IMR-90 (cell line): ENCODE data around the gene SLC22A7. TPM values are rescaled to one million over a fixed set of nuclear protein-coding genes. Genes with fewer than 3 reads are reported as not detected.

ENCODE experiments used
- ATAC-seq: fragments of 200-7000 bp; cut with Tn5 transposase; 2 replicates; pipeline ENCODE4 v1.9.1; 2020; ENCODE audit warnings: low read depth, mild to moderate bottlenecking, moderate library complexity
- BruUV-seq: library from RNA; stranded (reverse); fragments of 400-500 nt; replicated peaks from 2 replicates; lab custom pipeline; 2021; lab: Mats Ljungman, UMichigan
- CTCF ChIA-PET: fragments of 300-600 bp; formaldehyde crosslinking; extraction: SDS; loops from one replicate; lab custom pipeline; 2021; ENCODE audit warnings: antibody characterized with exemption; lab: Yijun Ruan, JAX
- POLR2A ChIA-PET: fragments of 300-600 bp; sonication (Branson Sonifier 250); formaldehyde crosslinking; loops from one replicate; lab custom pipeline; 2022; ENCODE audit warnings: antibody characterized with exemption; ENCODE audit not compliant: unreplicated experiment; lab: Charles Lee
- DNase-seq: peaks from one replicate; pipeline ENCODE4 v3.0.0; 2013
- H2AFZ ChIP-seq: replicated peaks from 2 replicates; pipeline ENCODE3; 2013; ENCODE audit warnings: low read length, mild to moderate bottlenecking; ENCODE audit not compliant: poor library complexity
- H2AK5ac ChIP-seq: 2 replicates; pipeline ENCODE4 v1.6.1; 2013; ENCODE audit warnings: low read depth, low read length, inconsistent platforms
- H2AK9ac ChIP-seq: replicated peaks from 2 replicates; pipeline ENCODE3; 2013; ENCODE audit warnings: mild to moderate bottlenecking, low read depth, low read length, moderate library complexity; ENCODE audit not compliant: poor library complexity
- H2BK120ac ChIP-seq: 2 replicates; pipeline ENCODE4 v1.6.1; 2013; ENCODE audit warnings: low read depth, low read length, inconsistent platforms
- H2BK15ac ChIP-seq: 3 replicates; pipeline ENCODE4 v1.6.1; 2013; ENCODE audit warnings: low read depth, low read length, inconsistent platforms
- H2BK20ac ChIP-seq: 2 replicates; pipeline ENCODE4 v1.6.1; 2013; ENCODE audit warnings: low read depth, mild to moderate bottlenecking, inconsistent platforms, low read length, moderate library complexity
- H2BK5ac ChIP-seq: 2 replicates; pipeline ENCODE4 v1.6.1; 2013; ENCODE audit warnings: mild to moderate bottlenecking, low read depth, low read length, inconsistent platforms; ENCODE audit not compliant: poor library complexity, severe bottlenecking
- H3K14ac ChIP-seq: replicated peaks from 2 replicates; pipeline ENCODE4 v1.6.1; 2013; ENCODE audit warnings: low read depth, low read length, inconsistent platforms
- H3K18ac ChIP-seq: 2 replicates; pipeline ENCODE4 v1.6.1; 2013; ENCODE audit warnings: low read depth, low read length, control low read depth
- H3K23ac ChIP-seq: 2 replicates; pipeline ENCODE4 v1.6.1; 2013; ENCODE audit warnings: low read depth, low read length, inconsistent platforms
- H3K27ac ChIP-seq: 2 replicates; pipeline ENCODE4 v1.5.1; 2013; ENCODE audit warnings: mild to moderate bottlenecking, control low read depth, low read length; ENCODE audit not compliant: insufficient read depth
- H3K27me3 ChIP-seq: 2 replicates; pipeline ENCODE4 v1.6.1; 2013; ENCODE audit warnings: low read length; ENCODE audit not compliant: control insufficient read depth, insufficient read depth
- H3K36me3 ChIP-seq: 2 replicates; pipeline ENCODE4 v1.6.1; 2013; ENCODE audit warnings: low read length, mixed read lengths; ENCODE audit not compliant: control insufficient read depth, insufficient read depth
- H3K4ac ChIP-seq: 2 replicates; pipeline ENCODE4 v1.6.1; 2013; ENCODE audit warnings: low read depth, low read length, inconsistent platforms
- H3K4me1 ChIP-seq: 2 replicates; pipeline ENCODE4 v1.6.1; 2013; ENCODE audit warnings: low read length, mixed read lengths; ENCODE audit not compliant: control insufficient read depth, insufficient read depth
- H3K4me2 ChIP-seq: 2 replicates; pipeline ENCODE4 v1.6.1; 2013; ENCODE audit warnings: low read depth, mild to moderate bottlenecking, control low read depth, low read length, moderate library complexity
- H3K4me3 ChIP-seq: 2 replicates; pipeline ENCODE4 v1.5.1; 2013; ENCODE audit warnings: low read depth, mild to moderate bottlenecking, control low read depth, low read length, moderate library complexity; ENCODE audit not compliant: insufficient read depth
- H3K56ac ChIP-seq: 2 replicates; pipeline ENCODE4 v1.6.1; 2013; ENCODE audit warnings: low read length, inconsistent platforms; ENCODE audit not compliant: insufficient read depth; ENCODE audit errors: extremely low read depth
- H3K79me1 ChIP-seq, 2 experiments: 2 replicates each; pipeline ENCODE4 v1.6.1; 2013; ENCODE audit warnings: low read length in 2 of 2, inconsistent platforms in 1 of 2, low read depth in 1 of 2
- H3K9ac ChIP-seq: 2 replicates; pipeline ENCODE4 v1.6.1; 2013; ENCODE audit warnings: low read depth, low read length, control low read depth
- H3K9me1 ChIP-seq: 2 replicates; pipeline ENCODE4 v1.6.1; 2013; ENCODE audit warnings: low read length, inconsistent platforms; ENCODE audit not compliant: insufficient read depth
- H3K9me3 ChIP-seq: 2 replicates; pipeline ENCODE4 v1.6.1; 2013; ENCODE audit warnings: low read length; ENCODE audit not compliant: control insufficient read depth, insufficient read depth
- H4K20me1 ChIP-seq: 2 replicates; pipeline ENCODE4 v1.6.1; 2013; ENCODE audit warnings: low read length, inconsistent platforms; ENCODE audit not compliant: insufficient read depth
- H4K5ac ChIP-seq: 2 replicates; pipeline ENCODE4 v1.6.1; 2013; ENCODE audit warnings: mild to moderate bottlenecking, low read depth, low read length, control low read depth
- H4K8ac ChIP-seq, 2 experiments: 2 replicates each; pipeline ENCODE4 v1.6.1; 2013; ENCODE audit warnings: low read depth in 2 of 2, low read length in 2 of 2, control low read depth in 1 of 2, inconsistent platforms in 1 of 2
- H4K91ac ChIP-seq: 2 replicates; pipeline ENCODE4 v1.6.1; 2013; ENCODE audit warnings: low read depth, low read length, inconsistent platforms; ENCODE audit not compliant: insufficient read depth
- BHLHE40 ChIP-seq: fragments of 150-350 bp; IDR thresholded peaks from 2 replicates; pipeline ENCODE4 v1.6.1; 2016; ENCODE audit warnings: mild to moderate bottlenecking, low read depth, low read length
- CEBPB ChIP-seq: IDR thresholded peaks from 2 replicates; pipeline ENCODE4 v1.6.1; 2012; ENCODE audit warnings: low read depth, low read length, improper control_type of control experiment
- FOS ChIP-seq: fragments of 150-350 bp; IDR thresholded peaks from 2 replicates; pipeline ENCODE4 v1.6.1; 2016; ENCODE audit warnings: low read depth, low read length
- MAFK ChIP-seq: IDR thresholded peaks from 2 replicates; pipeline ENCODE4 v1.6.1; 2012; ENCODE audit warnings: low read depth, low read length, improper control_type of control experiment
- MAZ ChIP-seq: IDR thresholded peaks from 2 replicates; pipeline ENCODE4 v1.6.1; 2012; ENCODE audit warnings: low read depth, mild to moderate bottlenecking, low read length, improper control_type of control experiment, moderate library complexity, borderline replicate concordance
- MXI1 ChIP-seq: IDR thresholded peaks from 2 replicates; pipeline ENCODE4 v1.6.1; 2012; ENCODE audit warnings: low read depth, mild to moderate bottlenecking, low read length, moderate library complexity, borderline replicate concordance
- NFE2L2 ChIP-seq: fragments of 150-350 bp; IDR thresholded peaks from 2 replicates; pipeline ENCODE4 v1.6.1; 2016; ENCODE audit warnings: low read depth, mild to moderate bottlenecking, low read length
- POLR2A ChIP-seq: IDR thresholded peaks from 2 replicates; pipeline ENCODE4 v1.6.1; 2012; ENCODE audit warnings: mild to moderate bottlenecking, low read depth, low read length
- RCOR1 ChIP-seq: IDR thresholded peaks from 2 replicates; pipeline ENCODE4 v1.6.1; 2012; ENCODE audit warnings: mild to moderate bottlenecking, low read length, improper control_type of control experiment; ENCODE audit not compliant: insufficient replicate concordance
- SMC3 ChIP-seq: fragments of 150-350 bp; IDR thresholded peaks from 2 replicates; pipeline ENCODE4 v1.6.1; 2016; ENCODE audit warnings: low read depth, mild to moderate bottlenecking, antibody characterized with exemption, low read length, moderate library complexity
- WGBS, 2 experiments: methylation state at CpG; one replicate each; pipeline versions ENCODE4 v1.1.5 to v1.1.7; 2013; ENCODE audit warnings: missing lambda C conversion rate in 2 of 2; ENCODE audit not compliant: insufficient read length in 1 of 2; ENCODE audit errors: extremely low coverage in 2 of 2; 5-methylcytosine and 5-hydroxymethylcytosine counted together
- dilution Hi-C: fragments of 300-500 bp; cut with HindIII; formaldehyde crosslinking; loops from one replicate; pipeline ENCODE4 v1.14.3; 2018; ENCODE audit warnings: low sequenced_read_pairs; ENCODE audit not compliant: unreplicated experiment
- in situ Hi-C: fragments of 300-500 bp; cut with MboI; formaldehyde crosslinking; loops from 3 replicates; pipeline ENCODE4 v1.14.3; 2019; ENCODE audit warnings: low sequenced_read_pairs, inconsistent platforms, mixed read lengths
- intact Hi-C: fragments of 100-400 bp; cut with micrococcal nuclease; formaldehyde crosslinking; loops from 2 replicates; pipeline ENCODE4 v1.10.0; 2022
- polyA plus RNA-seq, 3 experiments: library from polyadenylated mRNA; depleted of rRNA; stranded (reverse); fragments of >200 nt; gene quantifications; 2 replicates each; pipeline ENCODE4 v1.2.3, GENCODE V29; 2012; ENCODE audit warnings: low replicate concordance in 1 of 3
- total RNA-seq: library from RNA; depleted of rRNA; stranded (reverse); fragments of >200 nt; gene quantifications from 2 replicates; pipeline ENCODE4 v1.2.3, GENCODE V29; 2012
- TF ChIP-seq, protein P1 (sequence below): fragments of 150-350 bp; IDR thresholded peaks from 2 replicates; pipeline ENCODE4 v1.6.1; 2017; ENCODE audit warnings: mild to moderate bottlenecking, antibody characterized with exemption, low read length, low read depth
- TF ChIP-seq, protein P2 (sequence below): conservative IDR thresholded peaks from 2 replicates; pipeline ENCODE4 v1.5.1; 2012; ENCODE audit warnings: mild to moderate bottlenecking, low read depth, low read length, improper control_type of control experiment
- TF ChIP-seq, protein P3 (sequence below): fragments of 150-350 bp; IDR thresholded peaks from 2 replicates; pipeline ENCODE4 v1.6.1; 2016; ENCODE audit warnings: low read depth, mild to moderate bottlenecking, low read length, moderate library complexity, borderline replicate concordance

The SLC22A7 gene
- total and polyA plus RNA-seq, 2 of the 4 experiments (the other 2 are of a cell fraction): not detected

DNA sequence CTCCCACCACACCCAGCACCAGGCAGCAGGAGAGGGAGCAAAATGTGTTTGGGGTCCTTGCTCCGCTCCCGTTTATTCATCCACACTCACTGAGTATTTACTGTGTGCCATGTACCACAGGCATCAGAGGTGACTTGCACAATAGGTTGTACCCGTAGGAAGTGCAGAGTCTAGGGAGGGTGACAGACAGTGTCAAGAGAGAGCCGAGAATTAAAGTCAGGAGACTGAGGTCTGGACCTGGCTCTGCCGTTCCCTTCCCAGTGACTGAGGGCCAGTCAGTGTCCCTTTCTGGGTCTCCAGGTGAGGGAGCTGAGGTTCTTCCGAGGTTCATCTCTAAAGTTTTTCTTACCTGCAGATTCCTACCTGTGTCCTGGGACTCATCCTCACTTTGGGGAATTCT, 32.5 kb upstream of the SLC22A7 start:
- ChIA-PET CTCF (no interaction called here), POLR2A (no interaction called here)
- no peak overlapping the region for H3K23ac ChIP-seq
- H4K91ac ChIP-seq: no peak overlapping the region
- no peak overlapping the region for H2BK120ac ChIP-seq
- WGBS, 2 experiments: no CpG with 5 or more reads among the region's 6 CpGs
- peaks cover 2% of the 10 kb centered on the region; the same call in 1 of the 2 replicates for H3K4me1 ChIP-seq
- no peak overlapping the region for H3K18ac ChIP-seq
- no peak overlapping the region for H4K5ac ChIP-seq
- peaks cover 8% of the 10 kb centered on the region for H3K9me1 ChIP-seq
- peaks cover 38% of the 10 kb centered on the region for H3K27me3 ChIP-seq
- H2AK9ac ChIP-seq: no peak overlapping the region
- ATAC-seq (no peak), DNase-seq (no peak)
- H2AFZ ChIP-seq: no peak overlapping the region
- TF ChIP-seq, protein P1, sequence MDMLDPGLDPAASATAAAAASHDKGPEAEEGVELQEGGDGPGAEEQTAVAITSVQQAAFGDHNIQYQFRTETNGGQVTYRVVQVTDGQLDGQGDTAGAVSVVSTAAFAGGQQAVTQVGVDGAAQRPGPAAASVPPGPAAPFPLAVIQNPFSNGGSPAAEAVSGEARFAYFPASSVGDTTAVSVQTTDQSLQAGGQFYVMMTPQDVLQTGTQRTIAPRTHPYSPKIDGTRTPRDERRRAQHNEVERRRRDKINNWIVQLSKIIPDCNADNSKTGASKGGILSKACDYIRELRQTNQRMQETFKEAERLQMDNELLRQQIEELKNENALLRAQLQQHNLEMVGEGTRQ: no peak
- no peak for TF ChIP-seq NFE2L2
- TF ChIP-seq CEBPB: no peak
- no peak for TF ChIP-seq MXI1
- no peak for TF ChIP-seq POLR2A
- no peak for TF ChIP-seq MAFK
- TF ChIP-seq MAZ: no peak
- TF ChIP-seq BHLHE40: no peak
- no peak for TF ChIP-seq FOS
- TF ChIP-seq, protein P2, sequence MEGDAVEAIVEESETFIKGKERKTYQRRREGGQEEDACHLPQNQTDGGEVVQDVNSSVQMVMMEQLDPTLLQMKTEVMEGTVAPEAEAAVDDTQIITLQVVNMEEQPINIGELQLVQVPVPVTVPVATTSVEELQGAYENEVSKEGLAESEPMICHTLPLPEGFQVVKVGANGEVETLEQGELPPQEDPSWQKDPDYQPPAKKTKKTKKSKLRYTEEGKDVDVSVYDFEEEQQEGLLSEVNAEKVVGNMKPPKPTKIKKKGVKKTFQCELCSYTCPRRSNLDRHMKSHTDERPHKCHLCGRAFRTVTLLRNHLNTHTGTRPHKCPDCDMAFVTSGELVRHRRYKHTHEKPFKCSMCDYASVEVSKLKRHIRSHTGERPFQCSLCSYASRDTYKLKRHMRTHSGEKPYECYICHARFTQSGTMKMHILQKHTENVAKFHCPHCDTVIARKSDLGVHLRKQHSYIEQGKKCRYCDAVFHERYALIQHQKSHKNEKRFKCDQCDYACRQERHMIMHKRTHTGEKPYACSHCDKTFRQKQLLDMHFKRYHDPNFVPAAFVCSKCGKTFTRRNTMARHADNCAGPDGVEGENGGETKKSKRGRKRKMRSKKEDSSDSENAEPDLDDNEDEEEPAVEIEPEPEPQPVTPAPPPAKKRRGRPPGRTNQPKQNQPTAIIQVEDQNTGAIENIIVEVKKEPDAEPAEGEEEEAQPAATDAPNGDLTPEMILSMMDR: no peak
- no peak for TF ChIP-seq SMC3
- no peak for TF ChIP-seq RCOR1
- TF ChIP-seq, protein P3, sequence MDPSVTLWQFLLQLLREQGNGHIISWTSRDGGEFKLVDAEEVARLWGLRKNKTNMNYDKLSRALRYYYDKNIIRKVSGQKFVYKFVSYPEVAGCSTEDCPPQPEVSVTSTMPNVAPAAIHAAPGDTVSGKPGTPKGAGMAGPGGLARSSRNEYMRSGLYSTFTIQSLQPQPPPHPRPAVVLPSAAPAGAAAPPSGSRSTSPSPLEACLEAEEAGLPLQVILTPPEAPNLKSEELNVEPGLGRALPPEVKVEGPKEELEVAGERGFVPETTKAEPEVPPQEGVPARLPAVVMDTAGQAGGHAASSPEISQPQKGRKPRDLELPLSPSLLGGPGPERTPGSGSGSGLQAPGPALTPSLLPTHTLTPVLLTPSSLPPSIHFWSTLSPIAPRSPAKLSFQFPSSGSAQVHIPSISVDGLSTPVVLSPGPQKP: no peak
- no peaks in the 10 kb centered on the region for H4K20me1 ChIP-seq
- in situ Hi-C loops: no loop called here
- H3K27ac ChIP-seq: no peak overlapping the region
- dilution Hi-C loops: no loop called here
- no peak overlapping the region for H2AK5ac ChIP-seq
- H3K36me3 ChIP-seq: no peaks in the 10 kb centered on the region
- H3K9me3 ChIP-seq: no peaks in the 10 kb centered on the region
- H3K4ac ChIP-seq: no peak overlapping the region
- H3K14ac ChIP-seq: no peak overlapping the region
- no peak overlapping the region for H3K9ac ChIP-seq
- no TSS peak for BruUV-seq
- intact Hi-C loops: no loop called here
- H3K79me1 ChIP-seq: no peaks in the 10 kb centered on the region
- no peak overlapping the region for H2BK15ac ChIP-seq
- H3K4me3 ChIP-seq: no peak overlapping the region
- no peak overlapping the region for H2BK5ac ChIP-seq
- H3K56ac ChIP-seq: no peak overlapping the region
- H4K8ac ChIP-seq: no peak overlapping the region
- H3K4me2 ChIP-seq: no peak overlapping the region
- no peak overlapping the region for H2BK20ac ChIP-seq
